Measurements from ENCODE around the gene LAGE3.

DNA sequence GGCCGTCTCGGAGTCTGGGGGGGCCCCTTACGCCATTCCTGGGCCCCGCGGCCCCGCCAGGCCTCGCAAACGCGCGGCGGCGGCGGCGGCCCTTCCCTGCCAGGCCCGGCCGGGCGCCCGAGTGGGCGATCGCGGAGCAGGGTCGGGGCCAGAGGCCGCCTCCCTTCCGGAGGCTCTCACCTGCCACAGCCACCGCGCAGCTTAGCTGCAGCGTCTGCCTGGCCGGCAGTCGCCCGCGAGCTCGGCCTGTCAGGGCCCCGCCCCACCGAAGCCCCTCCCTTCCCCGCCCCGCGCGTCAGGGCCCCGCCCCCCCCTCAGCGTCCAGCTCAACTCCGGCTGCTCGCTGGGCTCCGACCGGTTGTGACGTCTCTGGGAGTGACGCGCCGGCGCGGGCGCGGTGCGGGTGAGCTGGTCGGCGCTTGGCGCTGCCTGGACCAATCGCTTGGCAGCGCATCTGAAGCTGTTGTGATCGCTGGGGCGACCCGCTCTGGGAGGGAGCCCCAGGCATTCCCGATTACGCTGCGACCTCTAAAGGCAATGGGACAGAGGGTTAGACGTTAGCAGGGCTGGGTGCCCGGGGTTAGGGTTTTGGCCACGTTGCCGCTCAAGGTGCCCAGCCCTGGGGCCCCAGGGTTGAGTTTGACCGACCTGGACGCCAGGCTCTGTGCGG, 11.5 kb upstream of the LAGE3 start, which contains the start of gene SLC10A3:
- TF ChIP-seq, protein P1, sequence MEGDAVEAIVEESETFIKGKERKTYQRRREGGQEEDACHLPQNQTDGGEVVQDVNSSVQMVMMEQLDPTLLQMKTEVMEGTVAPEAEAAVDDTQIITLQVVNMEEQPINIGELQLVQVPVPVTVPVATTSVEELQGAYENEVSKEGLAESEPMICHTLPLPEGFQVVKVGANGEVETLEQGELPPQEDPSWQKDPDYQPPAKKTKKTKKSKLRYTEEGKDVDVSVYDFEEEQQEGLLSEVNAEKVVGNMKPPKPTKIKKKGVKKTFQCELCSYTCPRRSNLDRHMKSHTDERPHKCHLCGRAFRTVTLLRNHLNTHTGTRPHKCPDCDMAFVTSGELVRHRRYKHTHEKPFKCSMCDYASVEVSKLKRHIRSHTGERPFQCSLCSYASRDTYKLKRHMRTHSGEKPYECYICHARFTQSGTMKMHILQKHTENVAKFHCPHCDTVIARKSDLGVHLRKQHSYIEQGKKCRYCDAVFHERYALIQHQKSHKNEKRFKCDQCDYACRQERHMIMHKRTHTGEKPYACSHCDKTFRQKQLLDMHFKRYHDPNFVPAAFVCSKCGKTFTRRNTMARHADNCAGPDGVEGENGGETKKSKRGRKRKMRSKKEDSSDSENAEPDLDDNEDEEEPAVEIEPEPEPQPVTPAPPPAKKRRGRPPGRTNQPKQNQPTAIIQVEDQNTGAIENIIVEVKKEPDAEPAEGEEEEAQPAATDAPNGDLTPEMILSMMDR (IDR thresholded peaks at IDR 0.05; ENCODE audit: extremely low read depth in 1 of 2, insufficient read depth in 1 of 2, low read depth in 1 of 2, low read length in 2 of 2) = no peak
- no peak for TF ChIP-seq EZH2 (IDR thresholded peaks at IDR 0.05; ENCODE audit: borderline replicate concordance, low read depth, low read length, severe bottlenecking)
- TF ChIP-seq, protein P2, sequence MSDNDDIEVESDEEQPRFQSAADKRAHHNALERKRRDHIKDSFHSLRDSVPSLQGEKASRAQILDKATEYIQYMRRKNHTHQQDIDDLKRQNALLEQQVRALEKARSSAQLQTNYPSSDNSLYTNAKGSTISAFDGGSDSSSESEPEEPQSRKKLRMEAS (IDR thresholded peaks at IDR 0.05; ENCODE audit: insufficient read depth, insufficient read length) = no peak
- peak; percentile 44 for TF ChIP-seq POLR2AphosphoS5 (IDR thresholded peaks at IDR 0.05; ENCODE audit: insufficient read depth, low read depth, low read length)
- no peak for TF ChIP-seq FOS (IDR thresholded peaks at IDR 0.05; ENCODE audit: borderline replicate concordance, insufficient read depth, low read length)

All from endothelial cell of umbilical vein (primary cell).